Measurements from ENCODE around the gene MED15. TPM values are rescaled to one million over a fixed set of nuclear protein-coding genes. Genes with fewer than 3 reads are reported as not detected.

The MED15 gene
- total and polyA plus RNA-seq, 2 of the 8 experiments (the other 6 are each of a cell fraction or from before 2014, with no cell fraction given): 28.3 to 57.1 TPM

DNA sequence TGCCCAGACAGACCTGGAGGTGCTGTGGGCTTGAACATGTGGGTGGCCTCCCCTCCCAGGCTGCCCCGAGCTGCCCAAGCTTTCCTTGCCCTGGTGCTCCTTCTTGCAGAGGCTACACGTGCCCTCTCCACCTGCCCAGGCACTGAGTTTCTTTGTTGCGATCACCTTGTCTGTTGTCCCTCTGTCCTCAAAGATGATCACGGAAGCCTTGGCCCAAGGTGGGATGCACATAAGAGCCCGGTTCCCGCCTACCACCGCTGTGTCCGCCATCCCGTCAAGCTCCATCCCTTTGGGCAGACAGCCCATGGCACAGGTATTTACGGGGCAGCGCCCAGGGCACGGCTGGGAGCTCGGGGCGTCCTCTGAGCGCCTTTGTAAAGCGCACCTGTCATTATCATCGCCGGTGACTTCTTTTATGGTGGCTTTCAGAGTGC is 67.5 kb downstream of the MED15 start:
- Histone ChIP-seq H2AK5ac (ENCODE audit: low read depth, low read length) (no peak overlapping the region), H4K5ac (ENCODE audit: insufficient read length, low read depth, low read length) (no peak overlapping the region), H2BK15ac (ENCODE audit: low read length) (no peak overlapping the region), H3K23ac (ENCODE audit: insufficient read length) (no peak overlapping the region), H3K4me3 (ENCODE audit: extremely low read depth in 1 of 4, insufficient read depth in 2 of 4, low read depth in 3 of 4, low read length in 4 of 4) (no peak overlapping the region), H2AFZ (ENCODE audit: low read length) (no peak overlapping the region), H3K9me3 (ENCODE audit: insufficient read depth in 2 of 2, low read depth in 1 of 2, low read length in 1 of 2) (no peaks in the 10 kb centered on the region), H2BK20ac (ENCODE audit: low read length) (no peak overlapping the region), H3K9ac (replicated peaks in 1 of 4; ENCODE audit: extremely low read depth in 1 of 4, low read depth in 3 of 4, low read length in 3 of 4) (no peak overlapping the region), H2BK120ac (replicated peaks; ENCODE audit: low read depth, low read length) (no peak overlapping the region), H3K79me1 (ENCODE audit: low read depth, low read length) (no peaks in the 10 kb centered on the region), H3K56ac (replicated peaks; ENCODE audit: insufficient read length, low read depth, low read length) (no peak overlapping the region), H4K20me1 (replicated peaks in 1 of 2; ENCODE audit: control insufficient read depth in 1 of 2, insufficient read depth in 2 of 2, low read length in 2 of 2) (peaks cover 0 to 3% of the 10 kb centered on the region in 2 experiments), H2BK12ac (ENCODE audit: low read depth, low read length) (no peak overlapping the region), H3K27ac (ENCODE audit: low read depth, low read length) (no peak overlapping the region), H3K79me2 (ENCODE audit: control insufficient read depth in 1 of 2, insufficient read depth in 2 of 2, low read length in 2 of 2) (no peaks in the 10 kb centered on the region), H3K4me2 (ENCODE audit: insufficient read depth in 1 of 2, low read depth in 2 of 2, low read length in 2 of 2) (no peak overlapping the region), H3K4ac (replicated peaks; ENCODE audit: insufficient read length, low read depth, low read length) (no peak overlapping the region), H3K23me2 (ENCODE audit: low read depth, low read length) (no peaks in the 10 kb centered on the region), H4K8ac (ENCODE audit: extremely low read depth, insufficient read depth, low read length) (no peak overlapping the region), H3K4me1 (replicated peaks in 1 of 4; ENCODE audit: control insufficient read depth in 3 of 4, insufficient read depth in 4 of 4, low read length in 3 of 4) (no peaks in the 10 kb centered on the region), H2BK5ac (ENCODE audit: low read depth, low read length) (no peak overlapping the region; the same call in 1 of the 2 replicates), H3K14ac (ENCODE audit: insufficient read length) (no peak overlapping the region), H3K36me3 (ENCODE audit: control insufficient read depth in 2 of 4, insufficient read depth in 4 of 4, low read length in 3 of 4) (peaks cover 2 to 19% (median 12%) of the 10 kb centered on the region in 4 experiments), H4K91ac (replicated peaks; ENCODE audit: insufficient read length, low read length) (no peak overlapping the region), H3K18ac (ENCODE audit: extremely low read depth, low read length) (no peak overlapping the region), H3K27me3 (replicated peaks in 1 of 4; ENCODE audit: control insufficient read depth in 3 of 4, extremely low read depth in 1 of 4, insufficient read depth in 3 of 4, low read length in 3 of 4) (no peaks in the 10 kb centered on the region)
- ChIA-PET POLR2A (ENCODE audit: partially characterized antibody) (no interaction called here), CTCF (ENCODE audit: partially characterized antibody) (interaction anchor here (0.7 to 26.7 kb wide), 4 partner anchors 8 to 156 kb away, joined by 3 to 366 read pairs (median 186); no protein-coding TSS in a partner anchor)
- DNase-seq (ENCODE audit: low read depth in 1 of 2, low spot score in 2 of 2) (no peak), FAIRE-seq (no peak)
- TF ChIP-seq CHD2 (IDR thresholded peaks at IDR 0.05; ENCODE audit: low read length) (no peak), PHF8 (conservative IDR thresholded peaks at IDR 0.05; ENCODE audit: low read depth, low read length) (no peak)
- TF ChIP-seq, protein P1, sequence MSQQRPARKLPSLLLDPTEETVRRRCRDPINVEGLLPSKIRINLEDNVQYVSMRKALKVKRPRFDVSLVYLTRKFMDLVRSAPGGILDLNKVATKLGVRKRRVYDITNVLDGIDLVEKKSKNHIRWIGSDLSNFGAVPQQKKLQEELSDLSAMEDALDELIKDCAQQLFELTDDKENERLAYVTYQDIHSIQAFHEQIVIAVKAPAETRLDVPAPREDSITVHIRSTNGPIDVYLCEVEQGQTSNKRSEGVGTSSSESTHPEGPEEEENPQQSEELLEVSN (IDR thresholded peaks at IDR 0.05): no peak
- 96% methylated on average over 18 of the region's 18 CpGs; no CpG with 5 or more reads in 1 of the 2 experiments for WGBS, 2 experiments (ENCODE audit: extremely low coverage in 1 of 2, insufficient coverage in 1 of 2, insufficient read length in 1 of 2, insufficient replicate concordance in 2 of 2, low coverage in 1 of 2, low lambda C conversion rate in 2 of 2, missing lambda C conversion rate in 1 of 2)

Measured in H1 (cell line).